Lower leg skin (tissue), 4 donors: ENCODE data around the gene ARSJ. TPM values are rescaled to one million over a fixed set of nuclear protein-coding genes. Genes with fewer than 3 reads are reported as not detected.

ENCODE experiments used
- DNase-seq, 2 donors: peaks; one replicate each; pipeline ENCODE4 v3.0.0-alpha.2; 2019; ENCODE audit warnings: low spot score in 2 of 2
- H3K4me3 ChIP-seq: fragments of 200-600 bp; sonication (generic); 2 replicates; pipeline ENCODE4 v1.5.1; 2017; ENCODE audit warnings: mild to moderate bottlenecking, low read depth; ENCODE audit not compliant: poor library complexity, severe bottlenecking
- CTCF ChIP-seq, 3 donors: fragments of 450-650 bp; IDR thresholded peaks; one replicate each; pipeline ENCODE4 v1.5.1; 2016; ENCODE audit warnings: antibody characterized with exemption in 3 of 3, mild to moderate bottlenecking in 3 of 3, moderate library complexity in 2 of 3
- POLR2A ChIP-seq, 2 donors: fragments of 450-650 bp; IDR thresholded peaks; one replicate each; pipeline ENCODE4 v1.6.1; 2016 to 2017; ENCODE audit warnings: antibody characterized with exemption in 2 of 2, mild to moderate bottlenecking in 1 of 2, moderate library complexity in 1 of 2
- WGBS, 2 donors: methylation state at CpG; one replicate each; pipeline ENCODE4 v1.1.5; 2018; 5-methylcytosine and 5-hydroxymethylcytosine counted together
- intact Hi-C: fragments of 100-400 bp; cut with DNase I; formaldehyde crosslinking; loops from one replicate; pipeline ENCODE4 v1.15.0; 2023; ENCODE audit warnings: low total_unique reads
- total RNA-seq, 4 donors: library from RNA; depleted of rRNA; stranded (reverse); fragments of >200 nt; gene quantifications; one replicate each; pipeline ENCODE4 v1.1.0, GENCODE V29; 2016

The ARSJ gene
- total RNA-seq, 4 donors from 2014 or later = 0.42 to 3.7 (median 1.6) TPM

GRCh38 chr4:113974467-113974866, 5.0 kb downstream of the ARSJ start:
- no peak overlapping the region for H3K4me3 ChIP-seq
- no peak for DNase-seq
- TF ChIP-seq CTCF (IDR thresholded peaks at IDR 0.05) (no peak), POLR2A (IDR thresholded peaks at IDR 0.05) (no peak)
- intact Hi-C loops = no loop called here

- DNase-seq = no peak
- intact Hi-C loops = no loop called here
- H3K4me3 ChIP-seq = no peak overlapping the region
- 85 to 88% methylated on average over 3 of the region's 3 CpGs for WGBS, 2 donors
- TF ChIP-seq POLR2A (IDR thresholded peaks at IDR 0.05) (no peak), CTCF (IDR thresholded peaks at IDR 0.05) (no peak)
These were observed 6.1 kb downstream of the ARSJ start for GRCh38 chr4:113973345-113973744.

- no peak overlapping the region for H3K4me3 ChIP-seq
- WGBS, 2 donors = 81 to 85% methylated on average over 4 of the region's 4 CpGs
- intact Hi-C loops = no loop called here
- TF ChIP-seq CTCF (IDR thresholded peaks at IDR 0.05) = no peak
- TF ChIP-seq POLR2A (IDR thresholded peaks at IDR 0.05) = no peak
- DNase-seq = no peak
These were observed 6.7 kb downstream of the ARSJ start for GRCh38 chr4:113972781-113973180.

GRCh38 chr4:113971706-113972360, 7.6 kb downstream of the ARSJ start:
- no peak overlapping the region for H3K4me3 ChIP-seq
- no peak for DNase-seq
- TF ChIP-seq CTCF (IDR thresholded peaks at IDR 0.05) (no peak), POLR2A (IDR thresholded peaks at IDR 0.05) (no peak)
- intact Hi-C loops = no loop called here
- 50 to 74% methylated on average over 2 of the region's 2 CpGs for WGBS, 2 donors

- WGBS, 2 donors = 55 to 56% methylated on average over 1 of the region's 1 CpG
- no peak for DNase-seq
- TF ChIP-seq POLR2A (IDR thresholded peaks at IDR 0.05) = no peak
- no peak for TF ChIP-seq CTCF (IDR thresholded peaks at IDR 0.05)
- intact Hi-C loops = loop anchor here (5.0 kb wide), 1 partner anchor 1717 kb away; no protein-coding TSS in a partner anchor
- no peak overlapping the region for H3K4me3 ChIP-seq
These were observed 9.6 kb downstream of the ARSJ start for GRCh38 chr4:113969709-113970334.
